Measurements from ENCODE around the gene TAS2R40.

Gene TAS2R40

DNA sequence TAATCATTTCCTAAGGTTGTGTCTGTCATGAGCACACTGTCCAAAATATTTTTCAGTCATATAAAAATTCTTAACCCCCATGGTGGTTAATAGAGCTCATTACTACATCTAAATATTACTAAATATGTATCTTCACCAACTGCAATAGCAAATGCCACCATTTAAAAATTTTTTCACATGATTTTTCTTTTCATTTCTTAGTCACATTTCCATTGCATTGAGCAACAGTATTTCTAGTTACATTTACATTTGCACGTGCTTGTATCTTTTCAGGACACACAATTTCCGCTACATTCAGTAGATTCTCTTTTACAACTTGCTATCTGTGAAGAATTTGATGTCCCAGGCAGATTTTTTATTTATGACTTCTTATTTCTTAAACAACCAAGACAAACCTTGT, 5.2 kb upstream of the TAS2R40 start:
- TF ChIP-seq, protein P1, sequence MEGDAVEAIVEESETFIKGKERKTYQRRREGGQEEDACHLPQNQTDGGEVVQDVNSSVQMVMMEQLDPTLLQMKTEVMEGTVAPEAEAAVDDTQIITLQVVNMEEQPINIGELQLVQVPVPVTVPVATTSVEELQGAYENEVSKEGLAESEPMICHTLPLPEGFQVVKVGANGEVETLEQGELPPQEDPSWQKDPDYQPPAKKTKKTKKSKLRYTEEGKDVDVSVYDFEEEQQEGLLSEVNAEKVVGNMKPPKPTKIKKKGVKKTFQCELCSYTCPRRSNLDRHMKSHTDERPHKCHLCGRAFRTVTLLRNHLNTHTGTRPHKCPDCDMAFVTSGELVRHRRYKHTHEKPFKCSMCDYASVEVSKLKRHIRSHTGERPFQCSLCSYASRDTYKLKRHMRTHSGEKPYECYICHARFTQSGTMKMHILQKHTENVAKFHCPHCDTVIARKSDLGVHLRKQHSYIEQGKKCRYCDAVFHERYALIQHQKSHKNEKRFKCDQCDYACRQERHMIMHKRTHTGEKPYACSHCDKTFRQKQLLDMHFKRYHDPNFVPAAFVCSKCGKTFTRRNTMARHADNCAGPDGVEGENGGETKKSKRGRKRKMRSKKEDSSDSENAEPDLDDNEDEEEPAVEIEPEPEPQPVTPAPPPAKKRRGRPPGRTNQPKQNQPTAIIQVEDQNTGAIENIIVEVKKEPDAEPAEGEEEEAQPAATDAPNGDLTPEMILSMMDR (IDR thresholded peaks at IDR 0.05) = no peak
- no peaks in the 10 kb centered on the region for H3K36me3 Mint-ChIP-seq (ENCODE audit: low read depth)
- H3K9me3 Mint-ChIP-seq = peaks cover 17% of the 10 kb centered on the region
- no peak overlapping the region for H3K4me3 Mint-ChIP-seq
- no peak for DNase-seq
- H3K27me3 Mint-ChIP-seq (ENCODE audit: low read depth, poor library complexity) = peaks cover 21% of the 10 kb centered on the region
- H3K27ac Mint-ChIP-seq = no peak overlapping the region
- no peaks in the 10 kb centered on the region for H3K4me1 Mint-ChIP-seq

DNA sequence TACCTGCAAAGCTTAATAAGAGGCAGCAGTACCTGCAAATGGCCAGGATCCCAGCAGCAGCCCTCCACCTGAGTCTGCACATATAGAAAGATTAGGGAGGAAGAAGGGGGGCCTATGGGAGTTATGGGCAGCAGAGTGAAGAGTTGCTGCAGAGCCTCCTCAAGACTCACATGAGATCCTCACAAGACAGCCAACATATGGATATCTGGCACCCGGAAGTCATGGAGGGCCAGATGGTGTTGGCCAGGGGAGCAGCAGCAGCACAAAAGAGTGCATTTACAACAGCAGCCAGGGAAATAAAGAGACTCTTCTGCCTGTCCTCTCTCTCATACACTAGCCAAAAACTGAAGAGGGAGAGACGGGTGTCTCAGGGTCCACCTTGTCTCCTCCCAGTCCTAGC, 4.0 kb upstream of the TAS2R40 start:
- Mint-ChIP-seq H3K4me3 (no peak overlapping the region), H3K36me3 (ENCODE audit: low read depth) (no peaks in the 10 kb centered on the region), H3K27ac (no peak overlapping the region), H3K9me3 (peaks cover 7% of the 10 kb centered on the region), H3K27me3 (ENCODE audit: low read depth, poor library complexity) (peaks cover 31% of the 10 kb centered on the region), H3K4me1 (no peaks in the 10 kb centered on the region)
- DNase-seq = no peak
- TF ChIP-seq, protein P1 (IDR thresholded peaks at IDR 0.05) = no peak

DNA sequence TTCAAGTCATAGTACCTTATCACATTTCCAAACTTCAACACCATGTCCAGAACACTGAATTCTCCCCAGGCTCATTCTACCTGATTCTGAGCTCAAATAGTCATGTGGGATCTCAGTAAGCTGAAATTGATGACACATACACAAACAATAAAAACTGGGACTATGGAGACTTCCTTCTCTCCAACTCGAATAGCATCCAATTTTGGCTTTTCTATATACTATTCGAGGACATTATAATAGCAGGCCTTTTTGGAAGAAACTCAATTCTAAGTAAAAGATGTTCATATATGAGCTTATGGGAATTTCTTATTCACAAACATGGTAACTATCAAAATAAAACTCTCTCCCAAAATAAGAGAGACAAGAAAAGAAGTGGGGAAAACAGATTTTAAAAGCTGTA, 551 bp upstream of the TAS2R40 start:
- Mint-ChIP-seq H3K36me3 (ENCODE audit: low read depth) (no peaks in the 10 kb centered on the region), H3K4me3 (no peak overlapping the region), H3K9me3 (no peaks in the 10 kb centered on the region), H3K27ac (no peak overlapping the region), H3K27me3 (ENCODE audit: low read depth, poor library complexity) (peaks cover 37% of the 10 kb centered on the region), H3K4me1 (peaks cover 4% of the 10 kb centered on the region)
- TF ChIP-seq, protein P1 (IDR thresholded peaks at IDR 0.05) = no peak
- DNase-seq = no peak

DNA sequence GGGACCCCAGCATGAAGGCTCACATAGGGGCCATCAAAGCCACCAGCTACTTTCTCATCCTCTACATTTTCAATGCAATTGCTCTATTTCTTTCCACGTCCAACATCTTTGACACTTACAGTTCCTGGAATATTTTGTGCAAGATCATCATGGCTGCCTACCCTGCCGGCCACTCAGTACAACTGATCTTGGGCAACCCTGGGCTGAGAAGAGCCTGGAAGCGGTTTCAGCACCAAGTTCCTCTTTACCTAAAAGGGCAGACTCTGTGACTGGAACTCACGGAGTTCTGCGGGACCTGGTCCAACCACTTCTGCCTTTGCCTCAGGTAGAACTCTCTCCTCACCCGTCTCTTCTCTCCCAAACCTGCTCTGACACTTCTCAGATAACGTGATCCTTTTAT, 945 bp downstream of the TAS2R40 start:
- Mint-ChIP-seq H3K36me3 (ENCODE audit: low read depth) (no peaks in the 10 kb centered on the region), H3K4me3 (no peak overlapping the region), H3K9me3 (no peaks in the 10 kb centered on the region), H3K4me1 (peaks cover 11% of the 10 kb centered on the region), H3K27ac (no peak overlapping the region), H3K27me3 (ENCODE audit: low read depth, poor library complexity) (peaks cover 34% of the 10 kb centered on the region)
- DNase-seq = no peak
- TF ChIP-seq, protein P1 (IDR thresholded peaks at IDR 0.05) = no peak

DNA sequence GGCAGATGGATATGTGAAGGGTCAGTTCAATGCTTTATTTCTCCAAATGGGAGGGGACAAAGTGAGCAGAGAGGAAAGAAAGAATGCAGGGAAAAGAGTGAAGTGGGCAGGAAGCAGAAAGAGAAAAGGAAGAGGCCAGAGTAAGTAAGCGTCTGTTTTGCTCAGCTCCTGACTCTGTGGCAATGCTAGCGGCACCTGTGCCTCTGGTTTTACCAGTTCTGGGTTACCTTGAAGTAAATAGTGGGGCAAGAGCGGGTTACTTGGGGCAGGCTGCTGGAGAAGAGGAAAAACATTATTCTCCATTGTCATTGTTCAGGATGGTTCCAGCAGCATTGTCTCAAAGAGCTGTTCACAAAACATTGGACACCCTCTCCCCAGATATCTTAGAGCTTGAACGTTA, 1.9 kb downstream of the TAS2R40 start:
- Mint-ChIP-seq H3K4me3 (no peak overlapping the region), H3K27me3 (ENCODE audit: low read depth, poor library complexity) (peaks cover 32% of the 10 kb centered on the region), H3K4me1 (peaks cover 21% of the 10 kb centered on the region), H3K27ac (no peak overlapping the region), H3K9me3 (no peaks in the 10 kb centered on the region), H3K36me3 (ENCODE audit: low read depth) (no peaks in the 10 kb centered on the region)
- DNase-seq = no peak
- TF ChIP-seq, protein P1 (IDR thresholded peaks at IDR 0.05) = no peak

DNA sequence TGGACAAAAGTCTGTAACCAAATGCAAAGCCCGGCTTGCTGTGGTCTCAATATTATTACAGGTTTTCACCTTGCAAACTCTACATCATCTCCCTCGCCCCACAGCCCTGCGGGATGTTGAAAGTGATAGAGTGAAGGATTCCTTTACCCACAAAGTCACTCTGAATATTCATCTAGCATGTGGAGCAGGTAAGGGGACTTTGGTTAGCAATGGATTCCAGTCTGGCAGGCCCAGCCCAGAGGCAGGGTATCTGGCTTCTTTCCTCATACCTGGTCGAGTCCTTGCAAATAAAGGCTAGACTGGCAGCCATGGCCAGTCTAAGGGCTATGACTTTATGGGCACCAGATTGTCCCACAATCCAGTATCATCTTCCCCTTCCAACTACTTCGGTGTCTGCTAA, 3.2 kb downstream of the TAS2R40 start:
- H3K4me3 Mint-ChIP-seq = no peak overlapping the region
- DNase-seq = no peak
- H3K36me3 Mint-ChIP-seq (ENCODE audit: low read depth) = no peaks in the 10 kb centered on the region
- peaks cover 28% of the 10 kb centered on the region for H3K27me3 Mint-ChIP-seq (ENCODE audit: low read depth, poor library complexity)
- no peaks in the 10 kb centered on the region for H3K9me3 Mint-ChIP-seq
- no peak overlapping the region for H3K27ac Mint-ChIP-seq
- H3K4me1 Mint-ChIP-seq = peaks cover 28% of the 10 kb centered on the region
- TF ChIP-seq, protein P1 (IDR thresholded peaks at IDR 0.05) = no peak
